ENCODE data around the gene OR1J4. TPM values are rescaled to one million over a fixed set of nuclear protein-coding genes. Genes with fewer than 3 reads are reported as not detected.

The OR1J4 gene
- total RNA-seq, 1 experiment from 2014 or later = not detected

DNA sequence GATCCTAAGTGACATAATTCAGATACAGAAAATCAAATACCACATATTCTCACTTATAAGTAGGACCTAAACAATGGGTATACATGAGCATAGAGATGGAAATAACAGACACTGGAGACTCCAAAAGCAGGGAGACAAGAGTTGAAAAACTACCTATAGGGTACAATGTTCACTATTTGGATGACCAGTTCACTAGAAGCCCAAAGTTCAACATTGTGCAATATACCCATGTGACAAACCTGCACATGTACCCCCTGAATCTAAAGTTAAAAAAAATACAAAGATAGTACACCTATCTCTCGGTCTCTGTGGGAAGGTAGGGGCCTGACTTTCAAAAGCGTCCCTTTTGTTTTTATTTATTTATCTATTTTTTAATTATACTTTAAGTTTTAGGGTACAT, 19.8 kb downstream of the OR1J4 start:
- no peaks in the 10 kb centered on the region for H3K9me3 ChIP-seq (ENCODE audit: insufficient read depth, low read depth)
- POLR2A ChIA-PET (ENCODE audit: unreplicated experiment) = no interaction called here
- BruUV-seq (replicated peaks) = no TSS peak

GRCh38 chr9:122546196-122546595, 27.3 kb downstream of the OR1J4 start:
- Histone ChIP-seq H3K4me3 (no peak overlapping the region), H3K4me2 (peak overlapping the region; percentile 27; the same call in 1 of the 2 replicates), H3K36me3 (ENCODE audit: low read depth) (no peaks in the 10 kb centered on the region), H3K9me3 (ENCODE audit: insufficient read depth, low read depth) (no peaks in the 10 kb centered on the region), H3K27ac (no peak overlapping the region), H3K4me1 (replicated peaks; ENCODE audit: insufficient read depth) (no peaks in the 10 kb centered on the region), H3F3A (ENCODE audit: insufficient read depth, low read depth) (no peaks in the 10 kb centered on the region), H3K9me2 (ENCODE audit: insufficient read depth) (no peaks in the 10 kb centered on the region), H3K79me2 (ENCODE audit: low read depth) (no peaks in the 10 kb centered on the region), H4K20me1 (ENCODE audit: insufficient read depth) (no peaks in the 10 kb centered on the region), H2AFZ (no peak overlapping the region), H3K27me3 (ENCODE audit: insufficient read depth, low read depth) (peaks cover 19% of the 10 kb centered on the region)
- BruUV-seq (replicated peaks) = no TSS peak
- TF ChIP-seq, protein P1, sequence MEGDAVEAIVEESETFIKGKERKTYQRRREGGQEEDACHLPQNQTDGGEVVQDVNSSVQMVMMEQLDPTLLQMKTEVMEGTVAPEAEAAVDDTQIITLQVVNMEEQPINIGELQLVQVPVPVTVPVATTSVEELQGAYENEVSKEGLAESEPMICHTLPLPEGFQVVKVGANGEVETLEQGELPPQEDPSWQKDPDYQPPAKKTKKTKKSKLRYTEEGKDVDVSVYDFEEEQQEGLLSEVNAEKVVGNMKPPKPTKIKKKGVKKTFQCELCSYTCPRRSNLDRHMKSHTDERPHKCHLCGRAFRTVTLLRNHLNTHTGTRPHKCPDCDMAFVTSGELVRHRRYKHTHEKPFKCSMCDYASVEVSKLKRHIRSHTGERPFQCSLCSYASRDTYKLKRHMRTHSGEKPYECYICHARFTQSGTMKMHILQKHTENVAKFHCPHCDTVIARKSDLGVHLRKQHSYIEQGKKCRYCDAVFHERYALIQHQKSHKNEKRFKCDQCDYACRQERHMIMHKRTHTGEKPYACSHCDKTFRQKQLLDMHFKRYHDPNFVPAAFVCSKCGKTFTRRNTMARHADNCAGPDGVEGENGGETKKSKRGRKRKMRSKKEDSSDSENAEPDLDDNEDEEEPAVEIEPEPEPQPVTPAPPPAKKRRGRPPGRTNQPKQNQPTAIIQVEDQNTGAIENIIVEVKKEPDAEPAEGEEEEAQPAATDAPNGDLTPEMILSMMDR (conservative IDR thresholded peaks at IDR 0.05) = no peak
- no peak for TF ChIP-seq EZH2 (IDR thresholded peaks at IDR 0.05; ENCODE audit: low read depth)
- CTCF ChIA-PET = no interaction called here
- DNase-seq = no peak
- intact Hi-C loops (cut with micrococcal nuclease; ENCODE audit: unreplicated experiment) = no loop called here
- POLR2A ChIA-PET (ENCODE audit: unreplicated experiment) = no interaction called here

More for the DNA sequence above, 19.8 kb downstream of the OR1J4 start:
- Histone ChIP-seq H3K27me3 (ENCODE audit: insufficient read depth, low read depth) (peaks cover 58% of the 10 kb centered on the region), H3F3A (ENCODE audit: insufficient read depth, low read depth) (no peaks in the 10 kb centered on the region), H3K4me2 (no peak overlapping the region), H3K4me3 (no peak overlapping the region), H3K79me2 (ENCODE audit: low read depth) (no peaks in the 10 kb centered on the region), H3K36me3 (ENCODE audit: low read depth) (no peaks in the 10 kb centered on the region), H3K27ac (no peak overlapping the region), H3K9me2 (ENCODE audit: insufficient read depth) (no peaks in the 10 kb centered on the region), H3K4me1 (replicated peaks; ENCODE audit: insufficient read depth) (no peaks in the 10 kb centered on the region), H4K20me1 (ENCODE audit: insufficient read depth) (no peaks in the 10 kb centered on the region), H2AFZ (no peak overlapping the region)
- no peak for TF ChIP-seq EZH2 (IDR thresholded peaks at IDR 0.05; ENCODE audit: low read depth)
- TF ChIP-seq, protein P1 (conservative IDR thresholded peaks at IDR 0.05) = no peak
- intact Hi-C loops (cut with micrococcal nuclease; ENCODE audit: unreplicated experiment) = no loop called here
- CTCF ChIA-PET = no interaction called here
- DNase-seq = no peak

GRCh38 chr9:122551371-122551770, 32.4 kb downstream of the OR1J4 start:
- BruUV-seq (replicated peaks) = no TSS peak
- no peak for DNase-seq
- no peak overlapping the region for H3K4me3 ChIP-seq
- no peaks in the 10 kb centered on the region for H3K4me1 ChIP-seq (replicated peaks; ENCODE audit: insufficient read depth)
- TF ChIP-seq, protein P1 (conservative IDR thresholded peaks at IDR 0.05) = no peak
- no peak for TF ChIP-seq EZH2 (IDR thresholded peaks at IDR 0.05; ENCODE audit: low read depth)
- no peaks in the 10 kb centered on the region for H3F3A ChIP-seq (ENCODE audit: insufficient read depth, low read depth)
- intact Hi-C loops (cut with micrococcal nuclease; ENCODE audit: unreplicated experiment) = no loop called here
- H2AFZ ChIP-seq = no peak overlapping the region
- no peaks in the 10 kb centered on the region for H3K9me2 ChIP-seq (ENCODE audit: insufficient read depth)
- no peaks in the 10 kb centered on the region for H3K79me2 ChIP-seq (ENCODE audit: low read depth)
- H3K36me3 ChIP-seq (ENCODE audit: low read depth) = no peaks in the 10 kb centered on the region
- H3K27ac ChIP-seq = no peak overlapping the region
- no peaks in the 10 kb centered on the region for H4K20me1 ChIP-seq (ENCODE audit: insufficient read depth)
- peaks cover 23% of the 10 kb centered on the region; the same call in 1 of the 2 replicates for H3K27me3 ChIP-seq (ENCODE audit: insufficient read depth, low read depth)
- no peaks in the 10 kb centered on the region for H3K9me3 ChIP-seq (ENCODE audit: insufficient read depth, low read depth)
- H3K4me2 ChIP-seq = no peak overlapping the region
- ChIA-PET POLR2A (ENCODE audit: unreplicated experiment) (no interaction called here), CTCF (no interaction called here)

All from PC-9 (cell line).